Colonic mucosa (tissue), 4 donors: Measurements from ENCODE around the gene TRPM6. TPM values are rescaled to one million over a fixed set of nuclear protein-coding genes. Genes with fewer than 3 reads are reported as not detected.

Experiments used
- DNase-seq: peaks from one replicate; pipeline ENCODE4 v3.0.0-alpha.2; 2020
- H3K27ac ChIP-seq: fragments of 200-600 bp; one replicate; pipeline ENCODE4 v1.8.0; 2021
- H3K27me3 ChIP-seq: fragments of 200-600 bp; one replicate; pipeline ENCODE4 v1.8.0; 2021
- H3K36me3 ChIP-seq: fragments of 200-600 bp; one replicate; pipeline ENCODE4 v1.8.0; 2021
- H3K4me1 ChIP-seq: fragments of 200-600 bp; one replicate; pipeline ENCODE4 v1.8.0; 2021; ENCODE audit warnings: mild to moderate bottlenecking
- H3K4me3 ChIP-seq: fragments of 200-600 bp; one replicate; pipeline ENCODE4 v1.8.0; 2021
- H3K9ac ChIP-seq, 2 donors: one replicate each; pipeline ENCODE4 v1.7.0; 2013; ENCODE audit warnings: control low read depth in 2 of 2, low read depth in 2 of 2, low read length in 2 of 2
- H3K9me3 ChIP-seq: fragments of 200-600 bp; one replicate; pipeline ENCODE4 v1.8.0; 2021
- CTCF ChIP-seq: fragments of 200-600 bp; IDR thresholded peaks from one replicate; pipeline ENCODE4 v1.8.0; 2022; ENCODE audit warnings: antibody characterized with exemption, mild to moderate bottlenecking
- intact Hi-C: fragments of 100-400 bp; cut with DNase I; formaldehyde crosslinking; loops from one replicate; pipeline ENCODE4 v1.14.1; 2022
- total RNA-seq, 2 donors: library from RNA; stranded (reverse); fragmentation: NEBNext Ultra II Directional in 1 of 2; extraction: Animal tissue kit (Norgen Biotek cat#: 25700) in 1 of 2; gene quantifications; one replicate each; pipeline ENCODE4 v1.2.1, GENCODE V29; 2021
- donor health status: healthy.
- donor health status: DM: no; HTN: no; CAD: no.
- donor health status: DM: no; HTN: no; CAD: no.

The TRPM6 gene
- total RNA-seq, 2 donors from 2014 or later = 15.1 to 44.1 TPM

DNA sequence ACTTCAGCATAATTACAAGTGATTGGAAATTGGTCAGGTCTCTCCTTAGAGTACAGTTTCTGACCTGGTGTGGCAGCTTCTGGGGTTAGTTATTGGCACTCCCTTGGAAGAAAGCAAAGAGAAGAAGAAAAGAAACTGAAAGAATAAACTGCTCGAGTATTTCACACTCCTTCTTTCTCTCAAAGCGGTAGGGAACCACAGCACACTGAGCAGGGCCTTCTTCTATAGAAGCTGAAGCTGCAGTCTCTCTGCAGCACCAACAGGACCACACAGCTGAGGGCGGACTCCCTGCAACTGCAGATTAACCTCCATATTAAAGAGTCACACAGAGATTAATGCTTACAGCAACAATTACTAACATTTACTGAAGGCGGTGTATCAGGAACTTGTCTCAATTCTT lies 152.0 kb downstream of the TRPM6 start:
- Histone ChIP-seq H3K27ac (no peak overlapping the region), H3K9me3 (no peaks in the 10 kb centered on the region), H3K27me3 (no peaks in the 10 kb centered on the region), H3K4me3 (no peak overlapping the region), H3K36me3 (no peaks in the 10 kb centered on the region), H3K9ac (no peak overlapping the region), H3K4me1 (no peaks in the 10 kb centered on the region)
- intact Hi-C loops = no loop called here
- no peak for DNase-seq
- TF ChIP-seq CTCF = no peak

- Histone ChIP-seq H3K27ac (no peak overlapping the region), H3K9me3 (no peaks in the 10 kb centered on the region), H3K9ac (no peak overlapping the region)
Measured at GRCh38 chr9:74729136-74729695, 158.5 kb downstream of the TRPM6 start.

GRCh38 chr9:74728176-74728575 lies 159.5 kb downstream of the TRPM6 start:
- H3K36me3 ChIP-seq = no peaks in the 10 kb centered on the region

More at GRCh38 chr9:74729136-74729695, 158.5 kb downstream of the TRPM6 start:
- no peak for TF ChIP-seq CTCF
- no peaks in the 10 kb centered on the region for H3K4me1 ChIP-seq
- intact Hi-C loops = no loop called here
- no peak for DNase-seq
- no peak overlapping the region for H3K4me3 ChIP-seq
- H3K27me3 ChIP-seq = no peaks in the 10 kb centered on the region
- no peaks in the 10 kb centered on the region for H3K36me3 ChIP-seq

DNA sequence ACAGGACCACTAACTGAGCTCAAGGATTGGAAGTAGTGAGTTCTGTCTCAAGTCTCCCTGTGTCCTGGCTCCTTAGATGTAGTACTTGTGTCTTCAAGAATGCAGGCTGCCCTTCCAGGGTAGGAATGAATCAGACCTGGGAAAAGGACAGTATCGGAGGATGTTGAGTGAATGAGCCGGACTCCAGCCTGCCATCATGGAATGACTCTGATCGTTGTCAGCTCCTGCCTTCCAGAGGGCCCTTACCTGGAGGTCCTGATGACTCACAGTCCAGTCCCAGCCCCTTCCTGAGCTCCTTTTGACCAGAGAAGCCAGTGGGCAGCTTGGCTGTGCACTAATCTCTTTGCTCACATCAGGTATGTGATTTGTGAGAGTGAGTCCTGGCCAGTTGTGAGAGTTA lies 161.1 kb downstream of the TRPM6 start:
- TF ChIP-seq CTCF = no peak
- H3K36me3 ChIP-seq = no peaks in the 10 kb centered on the region
- DNase-seq = no peak
- no peak overlapping the region for H3K27ac ChIP-seq
- H3K4me1 ChIP-seq = no peaks in the 10 kb centered on the region
- no peak overlapping the region for H3K4me3 ChIP-seq
- H3K9me3 ChIP-seq = no peaks in the 10 kb centered on the region
- H3K9ac ChIP-seq = no peak overlapping the region
- H3K27me3 ChIP-seq = no peaks in the 10 kb centered on the region
- intact Hi-C loops = no loop called here

More at GRCh38 chr9:74728176-74728575, 159.5 kb downstream of the TRPM6 start:
- Histone ChIP-seq H3K4me1 (no peaks in the 10 kb centered on the region), H3K27ac (no peak overlapping the region), H3K4me3 (no peak overlapping the region), H3K9me3 (no peaks in the 10 kb centered on the region), H3K9ac (no peak overlapping the region), H3K27me3 (no peaks in the 10 kb centered on the region)
- TF ChIP-seq CTCF = no peak
- DNase-seq = no peak
- intact Hi-C loops = no loop called here

DNA sequence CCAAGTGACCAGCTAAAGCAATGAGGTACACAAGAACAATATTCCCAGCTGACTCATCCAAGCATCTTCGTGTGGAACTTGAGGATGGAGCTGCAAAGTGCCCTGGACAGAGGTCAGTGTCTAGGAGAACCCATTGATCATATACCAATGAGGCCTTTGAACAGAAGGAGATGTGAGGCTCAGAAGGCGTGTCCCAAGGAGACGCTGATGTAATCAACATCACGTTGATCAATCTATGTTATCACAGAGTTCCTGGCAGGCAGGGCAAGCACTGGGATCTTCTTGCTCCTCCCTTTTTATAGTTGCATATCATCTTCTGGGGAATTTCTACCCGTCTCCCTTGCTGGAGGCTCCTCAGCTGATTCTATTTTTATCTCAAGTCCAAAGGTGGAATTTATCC lies 163.4 kb downstream of the TRPM6 start:
- Histone ChIP-seq H3K27me3 (no peaks in the 10 kb centered on the region), H3K4me1 (no peaks in the 10 kb centered on the region), H3K4me3 (no peak overlapping the region), H3K36me3 (no peaks in the 10 kb centered on the region), H3K9me3 (no peaks in the 10 kb centered on the region), H3K9ac (no peak overlapping the region), H3K27ac (no peak overlapping the region)
- intact Hi-C loops = no loop called here
- no peak for TF ChIP-seq CTCF
- DNase-seq = no peak
